ENCODE measurements around the gene ZNF318. TPM values are rescaled to one million over a fixed set of nuclear protein-coding genes. Genes with fewer than 3 reads are reported as not detected.

The ZNF318 gene
- polyA plus RNA-seq, 1 of the 3 experiments (the other 2 are of a cell fraction): 6.3 TPM

DNA sequence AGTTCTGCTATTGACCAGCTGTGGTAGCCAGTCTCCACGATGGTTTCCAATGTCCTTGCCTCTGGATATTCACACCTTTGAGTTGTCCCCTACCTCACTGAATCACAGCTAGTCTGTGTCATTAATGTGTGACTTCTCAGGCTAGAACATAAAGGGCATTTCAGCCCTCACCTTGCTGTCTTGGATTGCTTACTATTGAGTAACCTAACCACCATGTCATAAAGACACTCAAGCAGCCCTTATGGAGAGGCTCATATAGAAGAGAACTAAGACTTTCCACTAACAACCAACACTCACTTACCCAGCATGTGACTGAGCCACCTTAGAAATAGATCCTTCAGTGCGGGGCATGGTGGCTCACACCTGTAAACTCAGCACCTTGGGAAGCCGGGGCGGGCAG lies 38.8 kb upstream of the ZNF318 start:
- no peaks in the 10 kb centered on the region for H3K79me2 ChIP-seq (ENCODE audit: insufficient read depth)
- H3K4me3 ChIP-seq (ENCODE audit: low read depth in 2 of 2, low read length in 1 of 2): no peak overlapping the region
- H2AFZ ChIP-seq (ENCODE audit: low read depth): no peak overlapping the region
- H3K27ac ChIP-seq (ENCODE audit: low read depth in 2 of 2, low read length in 1 of 2): no peak overlapping the region
- H3K36me3 ChIP-seq (replicated peaks in 1 of 2; ENCODE audit: control insufficient read depth in 1 of 2, insufficient read depth in 2 of 2, low read length in 1 of 2): no peaks in the 10 kb centered on the region
- no peaks in the 10 kb centered on the region for H3K4me1 ChIP-seq (ENCODE audit: control insufficient read depth in 1 of 2, insufficient read depth in 2 of 2, low read depth in 1 of 2, low read length in 1 of 2)
- no peaks in the 10 kb centered on the region for H3K9me3 ChIP-seq
- CTCF ChIA-PET: no interaction called here
- no peaks in the 10 kb centered on the region for H4K20me1 ChIP-seq (ENCODE audit: insufficient read depth)
- WGBS (ENCODE audit: low lambda C conversion rate): 89% methylated on average over 4 of the region's 4 CpGs
- no peak for DNase-seq
- TF ChIP-seq TAF1 (IDR thresholded peaks at IDR 0.05; ENCODE audit: borderline replicate concordance, low read depth, low read length): no peak
- no peak for TF ChIP-seq FOSL2 (IDR thresholded peaks at IDR 0.05; ENCODE audit: borderline replicate concordance, low read depth)
- TF ChIP-seq FOXJ3 (CRISPR knock-in tag; IDR thresholded peaks at IDR 0.05): no peak
- no peak for TF ChIP-seq CHD2 (IDR thresholded peaks at IDR 0.05; ENCODE audit: low read length, partially characterized antibody)
- TF ChIP-seq POLR2AphosphoS5 (IDR thresholded peaks at IDR 0.05; ENCODE audit: low read depth, low read length): no peak
- no peak for TF ChIP-seq JUND (IDR thresholded peaks at IDR 0.05)
- no peak for TF ChIP-seq RXRA (IDR thresholded peaks at IDR 0.05; ENCODE audit: borderline replicate concordance, low read depth)
- no peak for TF ChIP-seq SIN3A (IDR thresholded peaks at IDR 0.05; ENCODE audit: borderline replicate concordance, low read depth, low read length)
- TF ChIP-seq, protein P1, sequence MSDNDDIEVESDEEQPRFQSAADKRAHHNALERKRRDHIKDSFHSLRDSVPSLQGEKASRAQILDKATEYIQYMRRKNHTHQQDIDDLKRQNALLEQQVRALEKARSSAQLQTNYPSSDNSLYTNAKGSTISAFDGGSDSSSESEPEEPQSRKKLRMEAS (IDR thresholded peaks at IDR 0.05; ENCODE audit: low read depth): no peak
- TF ChIP-seq SMC3 (IDR thresholded peaks at IDR 0.05; ENCODE audit: low read depth, low read length): no peak
- TF ChIP-seq RFX5 (IDR thresholded peaks at IDR 0.05; ENCODE audit: low read length): no peak
- no peaks in the 10 kb centered on the region for H3K27me3 ChIP-seq (ENCODE audit: insufficient read depth)
- H3K9me2 ChIP-seq: no peaks in the 10 kb centered on the region
- H3F3A ChIP-seq (replicated peaks; ENCODE audit: insufficient read depth): no peaks in the 10 kb centered on the region
- H3K9ac ChIP-seq: no peak overlapping the region
- POLR2A ChIA-PET: interaction anchor here (1.2 kb wide), 1 partner anchor 19 kb away, joined by 3 read pairs; the partner anchor contains the start of gene ABCC10
- H3K4me2 ChIP-seq: no peak overlapping the region

DNA sequence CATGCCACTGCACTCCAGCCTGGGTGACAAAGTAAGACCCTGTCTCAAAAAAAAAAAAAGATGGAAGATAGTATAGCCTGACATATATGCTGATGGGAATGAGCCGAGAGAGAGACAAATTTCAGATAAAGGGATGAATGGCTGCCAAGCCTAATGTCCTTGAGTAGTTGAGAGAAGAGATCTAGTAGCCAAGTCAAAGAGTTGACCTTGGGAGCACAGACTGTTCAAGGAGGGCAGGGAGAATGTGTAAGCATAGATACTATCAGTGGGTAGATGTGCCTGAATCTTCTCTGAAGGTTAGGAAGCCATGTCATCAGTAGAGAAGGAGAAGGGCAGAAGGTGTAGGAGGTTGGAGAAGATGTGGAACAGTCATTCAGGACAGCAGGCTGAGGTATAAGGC lies 37.8 kb upstream of the ZNF318 start:
- CTCF ChIA-PET: no interaction called here
- Histone ChIP-seq H3K4me1 (ENCODE audit: control insufficient read depth in 1 of 2, insufficient read depth in 2 of 2, low read depth in 1 of 2, low read length in 1 of 2) (no peaks in the 10 kb centered on the region), H3K36me3 (replicated peaks in 1 of 2; ENCODE audit: control insufficient read depth in 1 of 2, insufficient read depth in 2 of 2, low read length in 1 of 2) (no peaks in the 10 kb centered on the region), H3K79me2 (ENCODE audit: insufficient read depth) (no peaks in the 10 kb centered on the region), H3K27ac (ENCODE audit: low read depth in 2 of 2, low read length in 1 of 2) (no peak overlapping the region), H3K4me2 (no peak overlapping the region), H3K9me2 (no peaks in the 10 kb centered on the region), H3K9me3 (no peaks in the 10 kb centered on the region), H2AFZ (ENCODE audit: low read depth) (no peak overlapping the region), H4K20me1 (ENCODE audit: insufficient read depth) (no peaks in the 10 kb centered on the region), H3F3A (replicated peaks; ENCODE audit: insufficient read depth) (no peaks in the 10 kb centered on the region), H3K4me3 (ENCODE audit: low read depth in 2 of 2, low read length in 1 of 2) (no peak overlapping the region), H3K27me3 (ENCODE audit: insufficient read depth) (no peaks in the 10 kb centered on the region), H3K9ac (no peak overlapping the region)
- no peak for DNase-seq
- POLR2A ChIA-PET: no interaction called here
- TF ChIP-seq SIN3A (IDR thresholded peaks at IDR 0.05; ENCODE audit: borderline replicate concordance, low read depth, low read length) (no peak), EP300 (IDR thresholded peaks at IDR 0.05; ENCODE audit: borderline replicate concordance in 1 of 2, low read depth in 1 of 2, low read length in 1 of 2) (no peak), RAD21 (IDR thresholded peaks at IDR 0.05; ENCODE audit: low read length) (no peak), GABPA (IDR thresholded peaks at IDR 0.05; ENCODE audit: low read depth) (no peak), FOSL2 (IDR thresholded peaks at IDR 0.05; ENCODE audit: borderline replicate concordance, low read depth) (no peak), RFX5 (IDR thresholded peaks at IDR 0.05; ENCODE audit: low read length) (no peak), NRF1 (IDR thresholded peaks at IDR 0.05; ENCODE audit: low read depth, low read length) (no peak), TCF12 (IDR thresholded peaks at IDR 0.05) (no peak), MEF2A (IDR thresholded peaks at IDR 0.05; ENCODE audit: borderline replicate concordance, low read depth) (no peak)
- TF ChIP-seq, protein P2, sequence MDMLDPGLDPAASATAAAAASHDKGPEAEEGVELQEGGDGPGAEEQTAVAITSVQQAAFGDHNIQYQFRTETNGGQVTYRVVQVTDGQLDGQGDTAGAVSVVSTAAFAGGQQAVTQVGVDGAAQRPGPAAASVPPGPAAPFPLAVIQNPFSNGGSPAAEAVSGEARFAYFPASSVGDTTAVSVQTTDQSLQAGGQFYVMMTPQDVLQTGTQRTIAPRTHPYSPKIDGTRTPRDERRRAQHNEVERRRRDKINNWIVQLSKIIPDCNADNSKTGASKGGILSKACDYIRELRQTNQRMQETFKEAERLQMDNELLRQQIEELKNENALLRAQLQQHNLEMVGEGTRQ (IDR thresholded peaks at IDR 0.05; ENCODE audit: borderline replicate concordance, low read depth, low read length): no peak
- TF ChIP-seq, protein P3, sequence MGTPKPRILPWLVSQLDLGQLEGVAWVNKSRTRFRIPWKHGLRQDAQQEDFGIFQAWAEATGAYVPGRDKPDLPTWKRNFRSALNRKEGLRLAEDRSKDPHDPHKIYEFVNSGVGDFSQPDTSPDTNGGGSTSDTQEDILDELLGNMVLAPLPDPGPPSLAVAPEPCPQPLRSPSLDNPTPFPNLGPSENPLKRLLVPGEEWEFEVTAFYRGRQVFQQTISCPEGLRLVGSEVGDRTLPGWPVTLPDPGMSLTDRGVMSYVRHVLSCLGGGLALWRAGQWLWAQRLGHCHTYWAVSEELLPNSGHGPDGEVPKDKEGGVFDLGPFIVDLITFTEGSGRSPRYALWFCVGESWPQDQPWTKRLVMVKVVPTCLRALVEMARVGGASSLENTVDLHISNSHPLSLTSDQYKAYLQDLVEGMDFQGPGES (IDR thresholded peaks at IDR 0.05; ENCODE audit: low read depth, low read length): no peak
- TF ChIP-seq, protein P4, sequence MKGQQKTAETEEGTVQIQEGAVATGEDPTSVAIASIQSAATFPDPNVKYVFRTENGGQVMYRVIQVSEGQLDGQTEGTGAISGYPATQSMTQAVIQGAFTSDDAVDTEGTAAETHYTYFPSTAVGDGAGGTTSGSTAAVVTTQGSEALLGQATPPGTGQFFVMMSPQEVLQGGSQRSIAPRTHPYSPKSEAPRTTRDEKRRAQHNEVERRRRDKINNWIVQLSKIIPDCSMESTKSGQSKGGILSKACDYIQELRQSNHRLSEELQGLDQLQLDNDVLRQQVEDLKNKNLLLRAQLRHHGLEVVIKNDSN (IDR thresholded peaks at IDR 0.05; ENCODE audit: borderline replicate concordance, low read depth): no peak
- TF ChIP-seq, protein P5, sequence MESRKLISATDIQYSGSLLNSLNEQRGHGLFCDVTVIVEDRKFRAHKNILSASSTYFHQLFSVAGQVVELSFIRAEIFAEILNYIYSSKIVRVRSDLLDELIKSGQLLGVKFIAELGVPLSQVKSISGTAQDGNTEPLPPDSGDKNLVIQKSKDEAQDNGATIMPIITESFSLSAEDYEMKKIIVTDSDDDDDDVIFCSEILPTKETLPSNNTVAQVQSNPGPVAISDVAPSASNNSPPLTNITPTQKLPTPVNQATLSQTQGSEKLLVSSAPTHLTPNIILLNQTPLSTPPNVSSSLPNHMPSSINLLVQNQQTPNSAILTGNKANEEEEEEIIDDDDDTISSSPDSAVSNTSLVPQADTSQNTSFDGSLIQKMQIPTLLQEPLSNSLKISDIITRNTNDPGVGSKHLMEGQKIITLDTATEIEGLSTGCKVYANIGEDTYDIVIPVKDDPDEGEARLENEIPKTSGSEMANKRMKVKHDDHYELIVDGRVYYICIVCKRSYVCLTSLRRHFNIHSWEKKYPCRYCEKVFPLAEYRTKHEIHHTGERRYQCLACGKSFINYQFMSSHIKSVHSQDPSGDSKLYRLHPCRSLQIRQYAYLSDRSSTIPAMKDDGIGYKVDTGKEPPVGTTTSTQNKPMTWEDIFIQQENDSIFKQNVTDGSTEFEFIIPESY (IDR thresholded peaks at IDR 0.05; ENCODE audit: borderline replicate concordance, low read depth): no peak
- TF ChIP-seq, protein P6, sequence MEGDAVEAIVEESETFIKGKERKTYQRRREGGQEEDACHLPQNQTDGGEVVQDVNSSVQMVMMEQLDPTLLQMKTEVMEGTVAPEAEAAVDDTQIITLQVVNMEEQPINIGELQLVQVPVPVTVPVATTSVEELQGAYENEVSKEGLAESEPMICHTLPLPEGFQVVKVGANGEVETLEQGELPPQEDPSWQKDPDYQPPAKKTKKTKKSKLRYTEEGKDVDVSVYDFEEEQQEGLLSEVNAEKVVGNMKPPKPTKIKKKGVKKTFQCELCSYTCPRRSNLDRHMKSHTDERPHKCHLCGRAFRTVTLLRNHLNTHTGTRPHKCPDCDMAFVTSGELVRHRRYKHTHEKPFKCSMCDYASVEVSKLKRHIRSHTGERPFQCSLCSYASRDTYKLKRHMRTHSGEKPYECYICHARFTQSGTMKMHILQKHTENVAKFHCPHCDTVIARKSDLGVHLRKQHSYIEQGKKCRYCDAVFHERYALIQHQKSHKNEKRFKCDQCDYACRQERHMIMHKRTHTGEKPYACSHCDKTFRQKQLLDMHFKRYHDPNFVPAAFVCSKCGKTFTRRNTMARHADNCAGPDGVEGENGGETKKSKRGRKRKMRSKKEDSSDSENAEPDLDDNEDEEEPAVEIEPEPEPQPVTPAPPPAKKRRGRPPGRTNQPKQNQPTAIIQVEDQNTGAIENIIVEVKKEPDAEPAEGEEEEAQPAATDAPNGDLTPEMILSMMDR (IDR thresholded peaks at IDR 0.05): no peak
- 63% methylated on average over 1 of the region's 1 CpG for WGBS (ENCODE audit: low lambda C conversion rate)

Data from SK-N-SH (cell line).